ENCODE data around the gene ACTMAP.

ACTMAP gene

GRCh38 chr19:40781140-40781539 lies 30.9 kb upstream of the ACTMAP start:
- Histone ChIP-seq H3K4me3 (ENCODE audit: low read length in 2 of 2) (no peak overlapping the region), H2AFZ (ENCODE audit: low read length) (no peak overlapping the region), H3K36me3 (replicated peaks in 1 of 2; ENCODE audit: control insufficient read depth in 2 of 2, insufficient read depth in 2 of 2, low read length in 2 of 2) (no peaks in the 10 kb centered on the region), H3K79me1 (ENCODE audit: low read depth, low read length) (peaks cover 3% of the 10 kb centered on the region), H3K27ac (replicated peaks; ENCODE audit: low read length) (no peak overlapping the region), H4K8ac (ENCODE audit: low read depth, low read length) (no peak overlapping the region), H3K14ac (ENCODE audit: low read length) (no peak overlapping the region), H3K27me3 (ENCODE audit: control insufficient read depth in 3 of 3, insufficient read depth in 3 of 3, low read depth in 1 of 3, low read length in 3 of 3) (no peaks in the 10 kb centered on the region), H3K4me1 (ENCODE audit: control insufficient read depth in 2 of 2, insufficient read depth in 1 of 2, low read depth in 1 of 2, low read length in 2 of 2) (peaks cover 0 to 6% of the 10 kb centered on the region in 2 donors), H4K91ac (ENCODE audit: low read depth, low read length, poor library complexity) (no peak overlapping the region), H3K4ac (ENCODE audit: low read length) (no peak overlapping the region), H2BK5ac (ENCODE audit: low read length) (no peak overlapping the region), H3K9me3 (replicated peaks in 1 of 2; ENCODE audit: control insufficient read depth in 2 of 2, insufficient read depth in 1 of 2, low read depth in 1 of 2, low read length in 2 of 2) (no peaks in the 10 kb centered on the region), H2BK120ac (ENCODE audit: low read depth, low read length) (no peak overlapping the region), H3K4me2 (ENCODE audit: insufficient read depth, low read length, poor library complexity, severe bottlenecking) (no peak overlapping the region), H3K18ac (ENCODE audit: low read length) (no peak overlapping the region), H2BK15ac (ENCODE audit: low read length) (no peak overlapping the region), H2BK12ac (ENCODE audit: low read length) (no peak overlapping the region), H2AK5ac (ENCODE audit: low read depth, low read length) (no peak overlapping the region), H3K23ac (ENCODE audit: low read depth, low read length, poor library complexity) (no peak overlapping the region), H3K9ac (ENCODE audit: low read depth, low read length, poor library complexity) (no peak overlapping the region)
- WGBS, 2 donors (ENCODE audit: extremely low coverage in 2 of 2, insufficient read length in 2 of 2, insufficient replicate concordance in 1 of 2): no CpG with 5 or more reads among the region's 7 CpGs
- DNase-seq (ENCODE audit: low spot score): no peak

GRCh38 chr19:40780582-40780981 lies 30.3 kb upstream of the ACTMAP start:
- Histone ChIP-seq H4K91ac (ENCODE audit: low read depth, low read length, poor library complexity) (no peak overlapping the region), H4K8ac (ENCODE audit: low read depth, low read length) (no peak overlapping the region), H3K23ac (ENCODE audit: low read depth, low read length, poor library complexity) (no peak overlapping the region), H3K79me1 (ENCODE audit: low read depth, low read length) (peaks cover 3% of the 10 kb centered on the region), H3K27me3 (ENCODE audit: control insufficient read depth in 3 of 3, insufficient read depth in 3 of 3, low read depth in 1 of 3, low read length in 3 of 3) (no peaks in the 10 kb centered on the region), H2AK5ac (ENCODE audit: low read depth, low read length) (no peak overlapping the region), H2BK5ac (ENCODE audit: low read length) (no peak overlapping the region), H2BK12ac (ENCODE audit: low read length) (no peak overlapping the region), H3K4ac (ENCODE audit: low read length) (no peak overlapping the region), H2BK120ac (ENCODE audit: low read depth, low read length) (no peak overlapping the region), H3K9me3 (replicated peaks in 1 of 2; ENCODE audit: control insufficient read depth in 2 of 2, insufficient read depth in 1 of 2, low read depth in 1 of 2, low read length in 2 of 2) (no peaks in the 10 kb centered on the region), H3K4me3 (ENCODE audit: low read length in 2 of 2) (no peak overlapping the region), H3K18ac (ENCODE audit: low read length) (no peak overlapping the region), H2BK15ac (ENCODE audit: low read length) (no peak overlapping the region), H3K27ac (replicated peaks; ENCODE audit: low read length) (no peak overlapping the region), H3K36me3 (replicated peaks in 1 of 2; ENCODE audit: control insufficient read depth in 2 of 2, insufficient read depth in 2 of 2, low read length in 2 of 2) (peaks cover 0 to under 1% of the 10 kb centered on the region in 2 donors), H2AFZ (ENCODE audit: low read length) (no peak overlapping the region), H3K4me2 (ENCODE audit: insufficient read depth, low read length, poor library complexity, severe bottlenecking) (no peak overlapping the region), H3K14ac (ENCODE audit: low read length) (no peak overlapping the region), H3K9ac (ENCODE audit: low read depth, low read length, poor library complexity) (no peak overlapping the region), H3K4me1 (ENCODE audit: control insufficient read depth in 2 of 2, insufficient read depth in 1 of 2, low read depth in 1 of 2, low read length in 2 of 2) (peaks cover 0 to 6% of the 10 kb centered on the region in 2 donors)
- no peak for DNase-seq (ENCODE audit: low spot score)
- WGBS, 2 donors (ENCODE audit: extremely low coverage in 2 of 2, insufficient read length in 2 of 2, insufficient replicate concordance in 1 of 2): no CpG with 5 or more reads among the region's 5 CpGs

GRCh38 chr19:40778706-40779284 lies 28.5 kb upstream of the ACTMAP start:
- H3K18ac ChIP-seq (ENCODE audit: low read length): peak overlapping the region; percentile 5
- no peak overlapping the region for H2BK12ac ChIP-seq (ENCODE audit: low read length)
- DNase-seq (ENCODE audit: low spot score): no peak
- no peaks in the 10 kb centered on the region for H3K9me3 ChIP-seq (replicated peaks in 1 of 2; ENCODE audit: control insufficient read depth in 2 of 2, insufficient read depth in 1 of 2, low read depth in 1 of 2, low read length in 2 of 2)
- H3K9ac ChIP-seq (ENCODE audit: low read depth, low read length, poor library complexity): no peak overlapping the region
- H3K36me3 ChIP-seq (replicated peaks in 1 of 2; ENCODE audit: control insufficient read depth in 2 of 2, insufficient read depth in 2 of 2, low read length in 2 of 2): peaks cover 0 to 1% of the 10 kb centered on the region in 2 donors
- peak overlapping the region; percentile 64 to 98 for H3K4me3 ChIP-seq (ENCODE audit: low read length in 2 of 2)
- H3K79me1 ChIP-seq (ENCODE audit: low read depth, low read length): peaks cover 1% of the 10 kb centered on the region
- peaks cover 0 to 6% of the 10 kb centered on the region in 2 donors for H3K4me1 ChIP-seq (ENCODE audit: control insufficient read depth in 2 of 2, insufficient read depth in 1 of 2, low read depth in 1 of 2, low read length in 2 of 2)
- H2BK15ac ChIP-seq (ENCODE audit: low read length): no peak overlapping the region
- no peak overlapping the region for H4K8ac ChIP-seq (ENCODE audit: low read depth, low read length)
- H3K4ac ChIP-seq (ENCODE audit: low read length): no peak overlapping the region
- H3K27ac ChIP-seq (replicated peaks; ENCODE audit: low read length): peak overlapping the region; percentile 93
- H3K27me3 ChIP-seq (ENCODE audit: control insufficient read depth in 3 of 3, insufficient read depth in 3 of 3, low read depth in 1 of 3, low read length in 3 of 3): no peaks in the 10 kb centered on the region
- H3K23ac ChIP-seq (ENCODE audit: low read depth, low read length, poor library complexity): no peak overlapping the region
- no peak overlapping the region for H2AK5ac ChIP-seq (ENCODE audit: low read depth, low read length)
- H2AFZ ChIP-seq (ENCODE audit: low read length): peak overlapping the region; percentile 92
- H2BK120ac ChIP-seq (ENCODE audit: low read depth, low read length): no peak overlapping the region
- H4K91ac ChIP-seq (ENCODE audit: low read depth, low read length, poor library complexity): no peak overlapping the region
- peak overlapping the region; percentile 55 for H3K4me2 ChIP-seq (ENCODE audit: insufficient read depth, low read length, poor library complexity, severe bottlenecking)
- no CpG with 5 or more reads among the region's 7 CpGs for WGBS, 2 donors (ENCODE audit: extremely low coverage in 2 of 2, insufficient read length in 2 of 2, insufficient replicate concordance in 1 of 2)
- H3K14ac ChIP-seq (ENCODE audit: low read length): no peak overlapping the region
- peak overlapping the region; percentile 30 for H2BK5ac ChIP-seq (ENCODE audit: low read length)

DNA sequence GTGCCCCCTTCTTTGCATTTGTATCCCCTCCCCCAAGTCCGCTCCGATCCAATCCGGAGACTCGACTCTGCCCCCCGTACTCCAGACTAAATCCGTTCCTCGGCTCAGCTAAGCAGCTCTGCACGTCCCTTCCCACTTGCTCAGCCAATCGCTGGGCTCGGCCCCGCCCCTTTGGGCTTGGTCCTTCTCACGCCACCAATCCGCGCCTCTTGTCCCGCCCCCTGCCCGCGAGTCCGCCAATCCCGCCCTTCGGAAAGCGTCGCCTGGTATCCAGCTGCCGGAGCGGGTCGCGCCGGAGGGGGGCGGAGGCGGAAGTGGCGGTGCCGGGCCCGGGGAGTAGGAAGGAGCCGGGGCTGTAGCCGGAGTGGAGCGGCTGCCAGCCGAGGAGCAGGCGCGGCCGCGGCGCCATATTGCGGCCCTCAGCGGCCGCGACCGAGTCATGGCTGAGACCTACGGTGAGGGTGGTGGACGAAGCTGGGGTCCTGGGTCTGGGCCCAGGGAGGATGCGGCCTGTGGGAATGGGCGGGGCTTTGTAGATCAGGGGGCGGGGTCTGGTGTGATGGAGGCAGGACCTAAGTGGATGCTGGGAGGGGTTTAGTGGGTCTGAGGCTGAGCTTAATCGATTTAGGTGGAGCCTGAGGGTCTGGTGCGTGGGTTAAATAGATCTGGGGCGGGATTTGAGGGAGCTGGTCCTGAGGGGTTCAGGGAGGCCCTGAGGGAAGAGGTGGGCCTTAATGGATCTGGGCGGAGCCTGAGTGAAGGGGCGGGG lies 27.8 kb upstream of the ACTMAP start, which contains the start of gene RAB4B:
Gene RAB4B, plus strand, starts transcription at position 311 of the 769 bp plus-strand sequence. Its CDS starts 129 bp downstream, at position 440.
- Histone ChIP-seq H4K8ac (ENCODE audit: low read depth, low read length) (no peak within 1 kb of the TSS), H3K4me3 (ENCODE audit: low read length in 2 of 2) (peak within 1 kb of the TSS; percentile 64 to 98), H3K14ac (ENCODE audit: low read length) (no peak within 1 kb of the TSS), H3K18ac (ENCODE audit: low read length) (peak within 1 kb of the TSS; percentile 88), H3K27ac (replicated peaks; ENCODE audit: low read length) (peak within 1 kb of the TSS; percentile 100), H3K79me1 (ENCODE audit: low read depth, low read length) (no peaks in the 10 kb centered on the region), H4K91ac (ENCODE audit: low read depth, low read length, poor library complexity) (no peak within 1 kb of the TSS), H3K23ac (ENCODE audit: low read depth, low read length, poor library complexity) (peak within 1 kb of the TSS; percentile 18), H2BK15ac (ENCODE audit: low read length) (no peak within 1 kb of the TSS), H3K9me3 (replicated peaks in 1 of 2; ENCODE audit: control insufficient read depth in 2 of 2, insufficient read depth in 1 of 2, low read depth in 1 of 2, low read length in 2 of 2) (no peaks in the 10 kb centered on the region), H3K27me3 (ENCODE audit: control insufficient read depth in 3 of 3, insufficient read depth in 3 of 3, low read depth in 1 of 3, low read length in 3 of 3) (no peaks in the 10 kb centered on the region), H3K4ac (ENCODE audit: low read length) (no peak within 1 kb of the TSS), H3K4me1 (ENCODE audit: control insufficient read depth in 2 of 2, insufficient read depth in 1 of 2, low read depth in 1 of 2, low read length in 2 of 2) (peaks cover 0 to 6% of the 10 kb centered on the region in 2 donors), H2BK120ac (ENCODE audit: low read depth, low read length) (no peak within 1 kb of the TSS), H3K36me3 (replicated peaks in 1 of 2; ENCODE audit: control insufficient read depth in 2 of 2, insufficient read depth in 2 of 2, low read length in 2 of 2) (peaks cover 0 to 1% of the 10 kb centered on the region in 2 donors), H3K4me2 (ENCODE audit: insufficient read depth, low read length, poor library complexity, severe bottlenecking) (peak within 1 kb of the TSS; percentile 58), H3K9ac (ENCODE audit: low read depth, low read length, poor library complexity) (peak within 1 kb of the TSS; percentile 77), H2AK5ac (ENCODE audit: low read depth, low read length) (peak within 1 kb of the TSS; percentile 70), H2BK5ac (ENCODE audit: low read length) (peak within 1 kb of the TSS; percentile 30), H2BK12ac (ENCODE audit: low read length) (no peak within 1 kb of the TSS), H2AFZ (ENCODE audit: low read length) (peak within 1 kb of the TSS; percentile 92)
- no CpG with 5 or more reads among the region's 56 CpGs for WGBS, 2 donors (ENCODE audit: extremely low coverage in 2 of 2, insufficient read length in 2 of 2, insufficient replicate concordance in 1 of 2)
- peak; percentile 100 for DNase-seq (ENCODE audit: low spot score)
